H9 (cell line): Measurements from ENCODE around the gene MYCBP2. TPM values are rescaled to one million over a fixed set of nuclear protein-coding genes. Genes with fewer than 3 reads are reported as not detected.

Experiments
- DNase-seq: peaks from one replicate; pipeline ENCODE4 v3.0.0-alpha.2; 2017
- H2AFZ ChIP-seq: one replicate; pipeline ENCODE4 v1.6.1; 2013; ENCODE audit warnings: mild to moderate bottlenecking, low read length, control low read depth, moderate library complexity
- H2AK5ac ChIP-seq: 2 replicates; pipeline ENCODE4 v1.6.1; 2013; ENCODE audit warnings: low read length, control low read depth, mixed read lengths; ENCODE audit not compliant: insufficient read length
- H2BK120ac ChIP-seq: one replicate; pipeline ENCODE4 v1.6.1; 2013; ENCODE audit warnings: low read depth, mild to moderate bottlenecking, low read length, control low read depth, inconsistent platforms; ENCODE audit not compliant: poor library complexity, severe bottlenecking
- H2BK12ac ChIP-seq: 2 replicates; pipeline ENCODE4 v1.6.1; 2013; ENCODE audit warnings: low read length, control low read depth, mixed read lengths, low read depth; ENCODE audit not compliant: insufficient read length
- H2BK15ac ChIP-seq: 2 replicates; pipeline ENCODE4 v1.6.1; 2013; ENCODE audit warnings: low read depth, low read length, control low read depth
- H2BK20ac ChIP-seq: one replicate; pipeline ENCODE4 v1.6.1; 2013; ENCODE audit warnings: low read depth, mild to moderate bottlenecking, low read length, control low read depth, inconsistent platforms; ENCODE audit not compliant: poor library complexity, severe bottlenecking
- H2BK5ac ChIP-seq: 2 replicates; pipeline ENCODE4 v1.6.1; 2013; ENCODE audit warnings: low read length, control low read depth, mixed read lengths; ENCODE audit not compliant: insufficient read length
- H3K14ac ChIP-seq: 2 replicates; pipeline ENCODE4 v1.6.1; 2013; ENCODE audit warnings: low read length, control low read depth; ENCODE audit not compliant: insufficient read depth
- H3K18ac ChIP-seq: 2 replicates; pipeline ENCODE4 v1.6.1; 2013; ENCODE audit warnings: low read depth, mild to moderate bottlenecking, mixed read lengths, low read length, control low read depth; ENCODE audit not compliant: insufficient read length
- H3K23ac ChIP-seq: 2 replicates; pipeline ENCODE4 v1.6.1; 2013; ENCODE audit warnings: low read length, control low read depth, mixed read lengths, low read depth; ENCODE audit not compliant: insufficient read length
- H3K23me2 ChIP-seq: 2 replicates; pipeline ENCODE4 v1.6.1; 2013; ENCODE audit warnings: low read depth, mild to moderate bottlenecking, mixed read lengths, low read length, control low read depth; ENCODE audit not compliant: insufficient read length, poor library complexity, severe bottlenecking
- H3K27ac ChIP-seq: 2 replicates; pipeline ENCODE4 v1.5.1; 2013; ENCODE audit warnings: low read length, control low read depth, mixed read lengths, low read depth; ENCODE audit not compliant: insufficient read length
- H3K27me3 ChIP-seq: 2 replicates; pipeline ENCODE4 v1.6.1; 2013; ENCODE audit warnings: low read length, control low read depth, inconsistent platforms; ENCODE audit not compliant: insufficient read depth
- H3K4ac ChIP-seq: 2 replicates; pipeline ENCODE4 v1.6.1; 2013; ENCODE audit warnings: low read depth, mild to moderate bottlenecking, control low read depth, inconsistent platforms, low read length, moderate library complexity
- H3K4me1 ChIP-seq: 2 replicates; pipeline ENCODE4 v1.6.1; 2013; ENCODE audit warnings: low read length, control low read depth, inconsistent platforms; ENCODE audit not compliant: insufficient read depth
- H3K4me2 ChIP-seq: 2 replicates; pipeline ENCODE4 v1.6.1; 2013; ENCODE audit warnings: low read length, control low read depth, mixed read lengths; ENCODE audit not compliant: insufficient read length, insufficient read depth
- H3K56ac ChIP-seq: 2 replicates; pipeline ENCODE4 v1.6.1; 2013; ENCODE audit warnings: low read depth, mild to moderate bottlenecking, mixed read lengths, low read length, control low read depth; ENCODE audit not compliant: insufficient read length
- H3K79me1 ChIP-seq: 2 replicates; pipeline ENCODE4 v1.6.1; 2013; ENCODE audit warnings: low read depth, mild to moderate bottlenecking, moderate library complexity, low read length, control low read depth, inconsistent platforms; ENCODE audit not compliant: insufficient read depth, poor library complexity, severe bottlenecking
- H3K79me2 ChIP-seq: 2 replicates; pipeline ENCODE4 v1.6.1; 2013; ENCODE audit warnings: low read length, control low read depth, inconsistent platforms; ENCODE audit not compliant: insufficient read depth
- H3K9ac ChIP-seq: 2 replicates; pipeline ENCODE4 v1.6.1; 2013; ENCODE audit warnings: low read length, control low read depth, mixed read lengths; ENCODE audit not compliant: insufficient read length; ENCODE audit errors: extremely low read depth
- H3K9me3 ChIP-seq: one replicate; pipeline ENCODE4 v1.6.1; 2013; ENCODE audit warnings: low read depth, low read length, inconsistent platforms; ENCODE audit not compliant: control insufficient read depth
- H3T11ph ChIP-seq: one replicate; pipeline ENCODE4 v1.6.1; 2013; ENCODE audit warnings: mild to moderate bottlenecking, low read length, control low read depth, inconsistent platforms
- H4K20me1 ChIP-seq: one replicate; pipeline ENCODE4 v1.6.1; 2013; ENCODE audit not compliant: control insufficient read depth, insufficient read length, insufficient read depth
- H4K5ac ChIP-seq: 2 replicates; pipeline ENCODE4 v1.6.1; 2013; ENCODE audit warnings: low read depth, mild to moderate bottlenecking, mixed read lengths, low read length, control low read depth; ENCODE audit not compliant: insufficient read length
- H4K8ac ChIP-seq: replicated peaks from 2 replicates; pipeline ENCODE4 v1.6.1; 2013; ENCODE audit warnings: low read length, control low read depth, mixed read lengths, low read depth; ENCODE audit not compliant: insufficient read length
- H4K91ac ChIP-seq: 2 replicates; pipeline ENCODE4 v1.6.1; 2013; ENCODE audit warnings: low read depth, mild to moderate bottlenecking, moderate library complexity, mixed read lengths, low read length, control low read depth; ENCODE audit not compliant: insufficient read length
- H3K27ac Mint-ChIP-seq, 3 experiments: 2 replicates in 2 of 3; 3 replicates in 1 of 3; pipeline ENCODE4 v1.8.0; 2020 to 2021; ENCODE audit warnings: mixed read lengths in 3 of 3, mild to moderate bottlenecking in 1 of 3, moderate library complexity in 1 of 3
- H3K27me3 Mint-ChIP-seq: 2 replicates; pipeline ENCODE4 v1.8.0; 2021; ENCODE audit warnings: low read depth, mild to moderate bottlenecking, moderate library complexity, mixed read lengths
- H3K36me3 Mint-ChIP-seq, 3 experiments: 2 replicates in 2 of 3; 3 replicates in 1 of 3; pipeline ENCODE4 v1.8.0; 2020 to 2021; ENCODE audit warnings: low read depth in 3 of 3, mixed read lengths in 3 of 3; ENCODE audit not compliant: insufficient read depth in 1 of 3
- H3K4me1 Mint-ChIP-seq, 2 experiments: 2 replicates each; pipeline ENCODE4 v1.8.0; 2020; ENCODE audit warnings: mixed read lengths in 2 of 2
- H3K4me3 Mint-ChIP-seq, 2 experiments: 2 replicates in 1 of 2; 3 replicates in 1 of 2; pipeline ENCODE4 v1.8.0; 2020 to 2021; ENCODE audit warnings: mild to moderate bottlenecking in 2 of 2, mixed read lengths in 2 of 2, moderate library complexity in 1 of 2
- H3K9me3 Mint-ChIP-seq, 2 experiments: 2 replicates in 1 of 2; 3 replicates in 1 of 2; pipeline ENCODE4 v1.8.0; 2020; ENCODE audit warnings: mild to moderate bottlenecking in 2 of 2, mixed read lengths in 2 of 2, moderate library complexity in 1 of 2
- CTCF ChIP-seq: fragments of 200-600 bp; sonication (generic); conservative IDR thresholded peaks from 3 replicates; pipeline ENCODE4 v1.8.0; 2021; ENCODE audit warnings: antibody characterized with exemption, mild to moderate bottlenecking
- WGBS: extraction: QIAGEN DNeasy Blood & Tissue Kit; methylation state at CpG from one replicate; pipeline ENCODE4 v1.1.7; 2013; ENCODE audit warnings: missing lambda C conversion rate, low lambda C conversion rate, mixed read lengths; ENCODE audit not compliant: insufficient read length; ENCODE audit errors: extremely low coverage; 5-methylcytosine and 5-hydroxymethylcytosine counted together
- total RNA-seq: library from RNA; stranded (reverse); gene quantifications from 2 replicates; pipeline ENCODE4 v1.2.1, GENCODE V29; 2021

The MYCBP2 gene
- total RNA-seq, 1 experiment from 2014 or later, result 32.0 TPM

- H2AK5ac ChIP-seq, result no peak overlapping the region
- no peak overlapping the region for H3K27ac ChIP-seq
- H3K4me2 ChIP-seq, result no peak overlapping the region
- no peak overlapping the region for H2BK120ac ChIP-seq
- no peaks in the 10 kb centered on the region; a peak in 1 of 5 replicates for H3K9me3 Mint-ChIP-seq
- no peaks in the 10 kb centered on the region for H3K27me3 ChIP-seq
- no peaks in the 10 kb centered on the region for H3K79me2 ChIP-seq
- no peak overlapping the region for H4K5ac ChIP-seq
- H3K56ac ChIP-seq, result no peak overlapping the region
- H3K23me2 ChIP-seq, result no peaks in the 10 kb centered on the region
- no peak overlapping the region for H2BK5ac ChIP-seq
- H3K18ac ChIP-seq, result no peak overlapping the region
- no peaks in the 10 kb centered on the region; the same call in 1 of the 2 replicates for H3K27me3 Mint-ChIP-seq
- no peak for TF ChIP-seq CTCF
- H3K27ac Mint-ChIP-seq, result no peak overlapping the region
- H3T11ph ChIP-seq, result no peak overlapping the region
- H3K4me3 Mint-ChIP-seq, result no peak overlapping the region
- no peak overlapping the region for H2BK15ac ChIP-seq
- no peaks in the 10 kb centered on the region for H3K4me1 ChIP-seq
- no peak overlapping the region for H2BK12ac ChIP-seq
- H2BK20ac ChIP-seq, result no peak overlapping the region
- H3K14ac ChIP-seq, result no peak overlapping the region
- H3K9ac ChIP-seq, result no peak overlapping the region
- H4K20me1 ChIP-seq, result no peaks in the 10 kb centered on the region
- H3K79me1 ChIP-seq, result no peaks in the 10 kb centered on the region
- no peak overlapping the region for H3K23ac ChIP-seq
- no CpG with 5 or more reads among the region's 4 CpGs for WGBS
- no peaks in the 10 kb centered on the region for H3K36me3 Mint-ChIP-seq
- H3K9me3 ChIP-seq, result no peaks in the 10 kb centered on the region
- no peak for DNase-seq
- H3K4me1 Mint-ChIP-seq, result no peaks in the 10 kb centered on the region
- H4K8ac ChIP-seq, result no peak overlapping the region
- H2AFZ ChIP-seq, result no peak overlapping the region
- H4K91ac ChIP-seq, result no peak overlapping the region
- no peak overlapping the region for H3K4ac ChIP-seq
These were observed 16.9 kb upstream of the MYCBP2 start for GRCh38 chr13:77343841-77344240.
